HG03135 (cell line): ENCODE results near the gene CPEB4.

Experiments
- ATAC-seq: cut with Tn5 transposase; IDR thresholded peaks from one replicate; pipeline ENCODE4 v1.9.1; 2021; ENCODE audit warnings: mild to moderate bottlenecking, moderate library complexity; ENCODE audit not compliant: unreplicated experiment

The CPEB4 gene

DNA sequence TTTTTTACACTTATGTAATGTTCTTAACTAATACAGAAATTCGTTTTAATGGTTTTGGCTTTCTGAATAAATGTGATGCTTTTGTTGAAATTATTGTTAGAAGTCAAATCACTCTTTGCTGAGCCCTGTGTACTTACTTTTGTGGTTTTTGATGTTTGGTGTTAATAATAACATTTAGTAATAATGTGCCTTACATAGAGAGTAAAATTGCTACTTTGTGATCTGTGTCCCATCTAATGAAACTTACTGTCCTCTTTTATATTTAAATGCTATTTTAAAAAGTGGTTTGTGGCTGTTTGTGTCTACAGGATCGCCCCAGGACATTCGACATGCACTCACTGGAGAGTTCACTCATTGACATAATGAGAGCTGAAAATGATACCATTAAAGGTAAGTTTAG lies 22.1 kb downstream of the CPEB4 start:
- no peak for ATAC-seq

GRCh38 chr5:173911623-173912022 lies 23.5 kb downstream of the CPEB4 start:
- no peak for ATAC-seq

- ATAC-seq = no peak
Measured at GRCh38 chr5:173913686-173914321, 25.7 kb downstream of the CPEB4 start.

- no peak for ATAC-seq
Measured at GRCh38 chr5:173915310-173916014, 27.3 kb downstream of the CPEB4 start.

- ATAC-seq = no peak
Measured at GRCh38 chr5:173916233-173916632, 28.1 kb downstream of the CPEB4 start.

GRCh38 chr5:173917788-173918786 lies 29.9 kb downstream of the CPEB4 start:
- ATAC-seq = peak; percentile 92

GRCh38 chr5:173919443-173919842 lies 31.3 kb downstream of the CPEB4 start:
- no peak for ATAC-seq

DNA sequence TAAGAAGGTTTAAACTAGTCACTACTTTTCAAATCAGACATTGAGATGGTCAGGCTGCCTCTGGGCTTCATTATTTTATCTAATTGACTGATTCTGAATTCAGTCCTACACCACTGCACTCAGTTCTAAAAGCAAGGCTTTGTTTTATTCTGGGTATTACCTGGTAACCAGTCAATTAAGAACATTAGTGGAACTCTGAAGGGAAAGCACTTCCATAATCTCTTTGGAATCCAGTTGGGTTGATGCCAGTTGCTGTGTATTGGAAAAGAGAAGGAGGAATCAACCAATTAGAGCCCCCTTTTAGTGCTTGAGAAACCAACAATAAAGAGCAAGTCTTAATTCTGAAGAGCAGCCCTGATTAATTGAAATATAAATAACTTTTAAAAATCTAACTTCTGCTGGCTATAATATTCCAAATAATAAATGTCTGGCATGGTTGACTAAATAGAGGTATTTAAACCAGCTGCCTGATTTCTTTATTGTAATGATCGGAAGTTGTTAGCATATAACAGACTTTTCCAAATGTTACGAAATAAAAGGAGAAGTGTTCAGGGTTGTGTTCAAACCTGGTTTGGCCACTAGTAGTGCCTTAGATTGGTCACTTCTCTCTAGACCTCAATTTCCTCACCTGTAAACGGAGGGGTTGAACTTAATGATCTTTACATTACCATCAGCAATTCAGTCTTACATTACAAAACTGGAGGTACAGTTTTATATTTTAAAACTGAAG lies 32.0 kb downstream of the CPEB4 start:
- no peak for ATAC-seq

DNA sequence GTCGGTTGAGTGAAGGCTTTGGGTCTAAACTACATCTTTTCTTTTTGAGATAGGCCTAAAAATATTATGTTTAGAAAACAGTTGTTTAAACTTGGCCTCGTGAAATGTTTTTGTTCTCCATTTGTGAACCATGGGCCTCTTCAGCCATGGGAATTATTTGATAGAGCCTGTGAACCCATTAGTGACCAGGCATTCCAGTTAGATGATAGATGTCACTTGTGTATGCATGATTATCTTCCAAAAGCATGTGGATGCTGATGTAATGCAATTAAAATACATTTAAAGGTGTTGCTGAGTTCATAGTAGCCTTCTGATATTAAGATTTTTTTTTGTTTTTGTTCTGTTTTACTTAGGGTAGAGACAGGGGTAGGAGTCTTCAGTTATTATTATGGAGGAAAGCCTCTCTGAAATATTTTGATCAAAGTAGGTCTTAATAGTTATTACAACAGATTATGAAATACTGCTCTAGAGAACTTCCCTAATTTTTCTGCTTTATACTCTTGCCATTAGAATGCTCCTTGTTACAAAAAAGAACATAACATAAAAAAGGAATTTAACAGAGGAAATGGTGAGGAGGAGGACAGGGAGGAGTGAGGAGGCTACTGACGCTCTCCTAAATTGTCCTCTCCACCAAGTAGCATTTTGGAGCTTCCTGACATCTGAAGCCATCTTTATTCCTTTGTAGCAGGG lies 32.9 kb downstream of the CPEB4 start:
- no peak for ATAC-seq

- ATAC-seq = no peak
Measured at GRCh38 chr5:173922527-173922926, 34.4 kb downstream of the CPEB4 start.

- ATAC-seq = no peak
Measured at GRCh38 chr5:173923218-173924095, 35.3 kb downstream of the CPEB4 start.

DNA sequence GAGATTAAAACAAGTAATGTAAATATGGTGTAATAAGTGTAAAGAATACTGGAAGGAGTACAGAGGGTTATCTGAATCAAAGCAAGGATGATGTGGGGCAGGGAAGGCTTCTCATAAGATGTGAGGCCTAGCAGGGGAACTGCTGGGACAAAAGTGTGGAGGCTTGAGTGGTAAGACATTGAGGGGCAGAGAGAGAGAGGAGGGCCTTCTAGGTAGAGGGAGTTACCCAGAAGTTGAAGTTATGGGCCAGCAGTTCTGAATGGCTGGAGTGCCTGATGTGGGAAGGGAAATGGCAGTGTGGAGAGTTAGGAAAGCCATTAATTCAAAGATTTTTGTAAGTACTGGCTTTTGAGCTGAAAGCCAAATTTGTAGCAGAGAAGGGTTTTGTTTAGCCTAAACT lies 36.8 kb downstream of the CPEB4 start:
- ATAC-seq = no peak

DNA sequence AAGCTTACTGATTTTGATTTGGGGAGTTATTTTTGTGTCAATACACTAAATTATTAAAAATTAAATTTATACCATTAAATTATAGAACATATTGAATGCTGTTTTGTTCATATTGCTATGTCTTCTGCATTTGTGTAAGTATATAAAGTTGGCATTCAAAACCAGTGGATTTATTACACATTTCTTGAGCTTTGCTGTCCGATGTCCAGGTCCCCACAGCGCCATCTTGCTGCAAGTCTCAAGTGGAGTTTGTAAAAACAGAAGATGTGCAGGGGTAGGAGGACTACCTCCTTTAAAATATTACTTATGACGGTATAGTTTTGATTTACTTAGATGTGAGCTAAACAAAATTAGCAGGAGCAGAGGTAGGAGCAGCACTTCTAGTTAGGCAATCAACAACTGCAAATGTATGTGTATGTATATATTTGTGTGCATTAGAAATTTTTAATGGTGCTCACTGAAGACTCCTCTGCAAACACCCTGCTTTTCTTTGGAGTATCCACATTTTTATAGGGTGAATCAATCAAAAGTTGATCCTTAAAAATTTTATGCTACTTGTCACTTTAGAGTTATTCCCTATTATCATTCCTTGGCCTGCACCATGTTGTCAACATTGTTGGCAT lies 37.4 kb downstream of the CPEB4 start:
- no peak for ATAC-seq

DNA sequence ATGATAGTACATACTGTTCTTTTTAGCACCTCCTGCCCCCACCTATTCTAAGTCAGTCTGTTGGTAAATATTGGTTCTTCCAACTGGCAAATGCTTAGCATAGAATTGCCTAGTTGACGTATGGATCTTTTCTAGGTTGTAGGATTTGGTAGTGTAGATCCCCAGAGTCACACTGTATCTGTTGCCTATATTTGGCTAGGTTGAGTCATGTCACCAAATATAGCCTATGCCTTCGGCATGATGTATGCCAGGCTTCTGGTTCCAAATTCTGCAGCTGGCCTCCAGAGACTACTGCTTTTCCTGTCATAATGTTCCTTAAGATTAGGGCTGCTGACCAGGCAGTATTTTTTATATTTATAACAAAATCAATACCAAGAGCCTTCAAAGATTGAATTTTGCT lies 38.2 kb downstream of the CPEB4 start:
- no peak for ATAC-seq

GRCh38 chr5:173928871-173929574 lies 40.9 kb downstream of the CPEB4 start:
- no peak for ATAC-seq

DNA sequence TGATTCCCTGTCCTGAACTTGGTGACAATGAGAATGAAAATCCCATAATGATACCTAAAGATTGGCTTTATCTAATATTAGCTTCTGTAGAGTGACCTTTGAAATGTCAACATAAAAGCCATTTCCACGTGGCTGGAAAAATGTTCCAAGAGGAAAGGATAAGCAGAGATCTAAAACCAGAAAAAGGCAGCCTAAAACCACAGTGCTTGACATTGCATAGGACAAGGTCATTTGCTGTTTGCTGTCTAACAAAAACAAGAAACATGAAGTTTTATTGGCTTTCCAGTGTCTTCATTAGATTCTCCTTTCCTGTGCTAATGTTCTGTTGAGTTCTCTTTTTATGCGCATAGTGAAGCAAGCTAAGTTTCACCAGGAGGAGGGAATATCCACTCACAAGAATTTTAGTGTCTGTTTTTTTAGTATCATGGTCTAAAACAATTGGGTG lies 44.6 kb downstream of the CPEB4 start:
- no peak for ATAC-seq

DNA sequence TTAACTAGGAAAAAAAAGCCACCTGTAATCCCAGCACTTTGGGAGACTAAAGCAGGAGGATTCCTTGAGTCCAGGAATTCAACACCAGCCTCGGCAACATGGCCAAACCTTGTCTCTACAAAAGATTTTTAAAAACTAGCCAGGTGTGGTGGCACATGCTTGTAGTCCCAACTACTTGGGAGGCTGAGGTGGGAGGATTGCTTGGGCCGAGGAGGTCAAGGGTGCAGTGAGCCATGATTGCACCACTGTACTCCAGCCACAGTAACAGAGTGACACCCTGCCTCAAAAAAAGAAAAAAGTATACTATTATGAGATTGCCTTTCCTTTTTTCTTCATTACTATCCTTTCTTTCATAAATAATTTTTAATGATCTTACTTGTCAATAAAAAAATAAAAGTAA lies 45.8 kb downstream of the CPEB4 start:
- ATAC-seq = no peak

GRCh38 chr5:173935396-173935795 lies 47.2 kb downstream of the CPEB4 start:
- no peak for ATAC-seq
